ENCODE data around the gene SHB.

GRCh38 chr9:37946041-37946440 is 123.0 kb downstream of the SHB start:
- no peak for TF ChIP-seq CTCF (optimal IDR thresholded peaks at IDR 0.05 in 1 of 3, IDR thresholded peaks at IDR 0.05 in 1 of 3, conservative IDR thresholded peaks at IDR 0.05 in 1 of 3; ENCODE audit: extremely low read depth in 1 of 3, insufficient read depth in 2 of 3, low read length in 3 of 3)
- no peak for TF ChIP-seq EZH2 (IDR thresholded peaks at IDR 0.05; ENCODE audit: low read length)
